Upper lobe of left lung (tissue), 4 donors: ENCODE results near the gene SLC25A26.

Experiments
- EP300 ChIP-seq, 4 donors: sonication (generic); formaldehyde crosslinking; IDR thresholded peaks; one replicate each; pipeline ENCODE4 v1.5.1; 2017; ENCODE audit warnings: antibody characterized with exemption in 4 of 4, control low read depth in 2 of 4
- POLR2A ChIP-seq, 4 donors: fragments of 450-650 bp; IDR thresholded peaks; one replicate each; pipeline ENCODE4 v1.5.1; 2016 to 2017; ENCODE audit warnings: antibody characterized with exemption in 4 of 4, mild to moderate bottlenecking in 2 of 4
- POLR2AphosphoS5 ChIP-seq, 2 donors: sonication (generic); formaldehyde crosslinking; IDR thresholded peaks; one replicate each; pipeline ENCODE4 v1.5.1; 2017; ENCODE audit warnings: antibody characterized with exemption in 2 of 2
- TF ChIP-seq, protein P1 (sequence below), 6 experiments: fragments of 450-650 bp in 4 of 6; fragments of 200-600 bp in 2 of 6; sonication (generic) in 2 of 6; IDR thresholded peaks; one replicate each; pipeline ENCODE4 v1.5.1; 2016 to 2019; ENCODE audit warnings: antibody characterized with exemption in 6 of 6

DNA sequence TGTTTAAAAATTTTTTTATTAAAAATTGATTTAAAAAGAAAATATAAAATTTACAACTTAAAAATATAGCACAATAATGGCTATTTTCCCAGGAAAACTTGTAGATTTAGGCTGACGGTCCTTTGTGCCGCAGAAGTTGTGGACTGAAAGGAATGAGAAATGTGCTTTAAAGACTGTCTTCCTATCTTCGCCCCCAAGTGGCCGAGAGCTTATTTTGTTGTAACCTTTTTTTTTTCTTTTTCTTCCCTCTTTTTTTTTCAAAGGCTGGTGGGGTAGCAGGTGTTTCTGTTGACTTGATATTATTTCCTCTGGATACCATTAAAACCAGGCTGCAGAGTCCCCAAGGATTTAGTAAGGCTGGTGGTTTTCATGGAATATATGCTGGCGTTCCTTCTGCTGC lies 15.5 kb downstream of the SLC25A26 start:
- TF ChIP-seq, protein P1, sequence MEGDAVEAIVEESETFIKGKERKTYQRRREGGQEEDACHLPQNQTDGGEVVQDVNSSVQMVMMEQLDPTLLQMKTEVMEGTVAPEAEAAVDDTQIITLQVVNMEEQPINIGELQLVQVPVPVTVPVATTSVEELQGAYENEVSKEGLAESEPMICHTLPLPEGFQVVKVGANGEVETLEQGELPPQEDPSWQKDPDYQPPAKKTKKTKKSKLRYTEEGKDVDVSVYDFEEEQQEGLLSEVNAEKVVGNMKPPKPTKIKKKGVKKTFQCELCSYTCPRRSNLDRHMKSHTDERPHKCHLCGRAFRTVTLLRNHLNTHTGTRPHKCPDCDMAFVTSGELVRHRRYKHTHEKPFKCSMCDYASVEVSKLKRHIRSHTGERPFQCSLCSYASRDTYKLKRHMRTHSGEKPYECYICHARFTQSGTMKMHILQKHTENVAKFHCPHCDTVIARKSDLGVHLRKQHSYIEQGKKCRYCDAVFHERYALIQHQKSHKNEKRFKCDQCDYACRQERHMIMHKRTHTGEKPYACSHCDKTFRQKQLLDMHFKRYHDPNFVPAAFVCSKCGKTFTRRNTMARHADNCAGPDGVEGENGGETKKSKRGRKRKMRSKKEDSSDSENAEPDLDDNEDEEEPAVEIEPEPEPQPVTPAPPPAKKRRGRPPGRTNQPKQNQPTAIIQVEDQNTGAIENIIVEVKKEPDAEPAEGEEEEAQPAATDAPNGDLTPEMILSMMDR (IDR thresholded peaks at IDR 0.05), result no peak
- TF ChIP-seq POLR2A (IDR thresholded peaks at IDR 0.05), result no peak
- TF ChIP-seq POLR2AphosphoS5 (IDR thresholded peaks at IDR 0.05), result no peak
- no peak for TF ChIP-seq EP300 (IDR thresholded peaks at IDR 0.05)
